NCI-H748 (cell line): ENCODE data around the gene OR13F1.
"Not testable (repeated sequence)": the region's sequence is repeated elsewhere in the genome, so short reads cannot be mapped to it uniquely, and the experiment has no call there.

ENCODE experiments used
- DNase-seq: peaks from one replicate; lab custom pipeline; 2025; ENCODE audit not compliant: unreplicated experiment; lab: John Stamatoyannopoulos, UW

The OR13F1 gene

GRCh38 chr9:104503963-104504362 is at the start of gene OR13F1:
OR13F1 (plus strand) TSS chr9:104504263; CDS start chr9:104504263, 0 bp downstream.
- no peak for DNase-seq

- DNase-seq: no peak
Measured at GRCh38 chr9:104456831-104457230, 47.2 kb upstream of the OR13F1 start.

GRCh38 chr9:104463864-104464263 is 40.2 kb upstream of the OR13F1 start:
- peak; percentile 7 for DNase-seq

GRCh38 chr9:104468261-104468660 is 35.8 kb upstream of the OR13F1 start:
- no peak for DNase-seq

- DNase-seq: no peak
Measured at GRCh38 chr9:104482921-104483570, 21.0 kb upstream of the OR13F1 start.

GRCh38 chr9:104485014-104485413 is 19.0 kb upstream of the OR13F1 start:
- no peak for DNase-seq

- peak; percentile 49 for DNase-seq
Measured at GRCh38 chr9:104494808-104495207, 9.3 kb upstream of the OR13F1 start.

- DNase-seq: peak; percentile 17
Measured at GRCh38 chr9:104503440-104503839, 623 bp upstream of the OR13F1 start.

- no peak for DNase-seq
Measured at GRCh38 chr9:104506565-104506964, 2.5 kb downstream of the OR13F1 start.

GRCh38 chr9:104514901-104515300 is 10.8 kb downstream of the OR13F1 start:
- DNase-seq: no peak

- DNase-seq: not testable (repeated sequence)
Measured at GRCh38 chr9:104520241-104520640, 16.2 kb downstream of the OR13F1 start.

- DNase-seq: no peak
Measured at GRCh38 chr9:104527109-104527508, 23.0 kb downstream of the OR13F1 start, which contains the start of gene OR13C4. OR13C4 (minus strand) TSS chr9:104527209; CDS start chr9:104527209, 0 bp downstream.

- DNase-seq: no peak
Measured at GRCh38 chr9:104536756-104537155, 32.7 kb downstream of the OR13F1 start, which contains the start of gene OR13C3. OR13C3 (minus strand) TSS chr9:104536856; CDS start chr9:104536723, 133 bp downstream.

- DNase-seq: no peak
Measured at GRCh38 chr9:104539275-104539674, 35.2 kb downstream of the OR13F1 start.

- DNase-seq: no peak
Measured at GRCh38 chr9:104544644-104545043, 40.6 kb downstream of the OR13F1 start.

GRCh38 chr9:104553261-104553660 is 49.2 kb downstream of the OR13F1 start:
- DNase-seq: no peak
